Neutrophil (primary cell): ENCODE measurements around the gene FAF1.

Experiments
- H3K27ac ChIP-seq: fragments of 200-600 bp; sonication (generic); 2 replicates; pipeline ENCODE4 v1.5.1; 2016; ENCODE audit warnings: mild to moderate bottlenecking, moderate library complexity
- H3K27me3 ChIP-seq: fragments of 200-600 bp; sonication (generic); 2 replicates; pipeline ENCODE4 v1.6.0; 2016; ENCODE audit warnings: mild to moderate bottlenecking
- H3K36me3 ChIP-seq: fragments of 200-600 bp; sonication (generic); 2 replicates; pipeline ENCODE4 v1.5.1; 2017
- H3K4me1 ChIP-seq, 2 experiments: fragments of 200-600 bp in 1 of 2; sonication (generic) in 1 of 2; 1 replicate in 1 of 2; 2 replicates in 1 of 2; pipeline versions ENCODE4 v1.5.1 to v1.6.1; 2013 to 2016; ENCODE audit warnings: low read depth in 1 of 2, low read length in 1 of 2, mild to moderate bottlenecking in 1 of 2, moderate library complexity in 1 of 2; ENCODE audit not compliant: control insufficient read depth in 1 of 2, insufficient read depth in 1 of 2
- H3K4me3 ChIP-seq, 2 experiments: fragments of 200-600 bp in 1 of 2; sonication (generic) in 1 of 2; 1 replicate in 1 of 2; 2 replicates in 1 of 2; pipeline ENCODE4 v1.5.1; 2013 to 2016; ENCODE audit warnings: low read depth in 1 of 2, low read length in 1 of 2, mild to moderate bottlenecking in 1 of 2, moderate library complexity in 1 of 2
- H3K9me3 ChIP-seq: fragments of 200-600 bp; sonication (generic); 2 replicates; pipeline ENCODE4 v1.5.1; 2016
- TF ChIP-seq, protein P1 (sequence below): fragments of 200-600 bp; sonication (generic); IDR thresholded peaks from 2 replicates; pipeline ENCODE4 v1.5.1; 2016; ENCODE audit warnings: antibody characterized with exemption

FAF1 gene

GRCh38 chr1:50646526-50646925 is 313.5 kb downstream of the FAF1 start:
- H3K9me3 ChIP-seq = no peaks in the 10 kb centered on the region
- TF ChIP-seq, protein P1, sequence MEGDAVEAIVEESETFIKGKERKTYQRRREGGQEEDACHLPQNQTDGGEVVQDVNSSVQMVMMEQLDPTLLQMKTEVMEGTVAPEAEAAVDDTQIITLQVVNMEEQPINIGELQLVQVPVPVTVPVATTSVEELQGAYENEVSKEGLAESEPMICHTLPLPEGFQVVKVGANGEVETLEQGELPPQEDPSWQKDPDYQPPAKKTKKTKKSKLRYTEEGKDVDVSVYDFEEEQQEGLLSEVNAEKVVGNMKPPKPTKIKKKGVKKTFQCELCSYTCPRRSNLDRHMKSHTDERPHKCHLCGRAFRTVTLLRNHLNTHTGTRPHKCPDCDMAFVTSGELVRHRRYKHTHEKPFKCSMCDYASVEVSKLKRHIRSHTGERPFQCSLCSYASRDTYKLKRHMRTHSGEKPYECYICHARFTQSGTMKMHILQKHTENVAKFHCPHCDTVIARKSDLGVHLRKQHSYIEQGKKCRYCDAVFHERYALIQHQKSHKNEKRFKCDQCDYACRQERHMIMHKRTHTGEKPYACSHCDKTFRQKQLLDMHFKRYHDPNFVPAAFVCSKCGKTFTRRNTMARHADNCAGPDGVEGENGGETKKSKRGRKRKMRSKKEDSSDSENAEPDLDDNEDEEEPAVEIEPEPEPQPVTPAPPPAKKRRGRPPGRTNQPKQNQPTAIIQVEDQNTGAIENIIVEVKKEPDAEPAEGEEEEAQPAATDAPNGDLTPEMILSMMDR = no peak
- H3K36me3 ChIP-seq = peaks cover 5% of the 10 kb centered on the region
- H3K27ac ChIP-seq = no peak overlapping the region
- H3K27me3 ChIP-seq = no peaks in the 10 kb centered on the region
- H3K4me3 ChIP-seq = no peak overlapping the region
- H3K4me1 ChIP-seq = no peaks in the 10 kb centered on the region

GRCh38 chr1:50645139-50645538 is 314.9 kb downstream of the FAF1 start:
- Histone ChIP-seq H3K4me1 (no peaks in the 10 kb centered on the region), H3K9me3 (no peaks in the 10 kb centered on the region), H3K27ac (no peak overlapping the region), H3K4me3 (no peak overlapping the region), H3K27me3 (no peaks in the 10 kb centered on the region), H3K36me3 (peaks cover 5% of the 10 kb centered on the region)
- TF ChIP-seq, protein P1 = no peak

DNA sequence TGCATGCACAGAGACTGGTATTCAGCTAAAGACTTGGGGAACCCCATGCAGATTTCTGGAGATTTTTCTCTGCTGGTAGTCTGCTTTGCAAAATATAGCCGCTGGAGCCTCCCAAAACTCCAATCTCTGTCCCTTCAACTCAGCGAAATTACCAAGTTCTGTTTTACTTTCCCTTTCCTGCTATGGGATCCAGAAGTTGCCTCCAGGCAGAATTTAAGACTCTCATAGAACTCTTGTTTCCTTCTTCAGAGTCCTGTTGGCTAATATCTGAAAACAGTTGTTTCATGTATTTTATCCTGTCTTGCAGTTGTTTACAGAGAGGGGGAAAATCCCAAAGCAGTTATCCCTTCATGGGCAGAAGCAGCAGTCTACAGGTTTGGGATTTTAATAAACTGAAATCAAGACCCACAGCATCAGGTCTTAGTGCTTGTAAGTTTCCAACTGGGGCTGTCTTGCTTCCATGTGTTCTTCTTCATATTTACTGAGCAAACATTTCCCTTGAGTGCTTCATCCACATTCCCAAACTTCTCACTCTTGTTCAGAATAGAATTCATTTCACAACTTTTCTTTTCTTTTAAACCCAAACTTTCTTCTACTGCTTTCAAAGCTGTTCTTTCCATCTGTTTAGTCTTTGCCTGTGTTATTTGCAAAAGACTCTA is 315.5 kb downstream of the FAF1 start:
- no peaks in the 10 kb centered on the region for H3K9me3 ChIP-seq
- H3K4me1 ChIP-seq = no peaks in the 10 kb centered on the region
- no peak overlapping the region for H3K27ac ChIP-seq
- no peak overlapping the region for H3K4me3 ChIP-seq
- TF ChIP-seq, protein P1 = no peak
- H3K36me3 ChIP-seq = peaks cover 5% of the 10 kb centered on the region
- no peaks in the 10 kb centered on the region for H3K27me3 ChIP-seq

- H3K9me3 ChIP-seq = no peaks in the 10 kb centered on the region
- H3K4me1 ChIP-seq = peaks cover 3 to 6% of the 10 kb centered on the region in 2 experiments
- no peak overlapping the region for H3K27ac ChIP-seq
- H3K27me3 ChIP-seq = no peaks in the 10 kb centered on the region
- TF ChIP-seq, protein P1 = no peak
- H3K4me3 ChIP-seq = no peak overlapping the region
- no peaks in the 10 kb centered on the region for H3K36me3 ChIP-seq
These were observed 322.6 kb downstream of the FAF1 start for GRCh38 chr1:50637460-50637859.

DNA sequence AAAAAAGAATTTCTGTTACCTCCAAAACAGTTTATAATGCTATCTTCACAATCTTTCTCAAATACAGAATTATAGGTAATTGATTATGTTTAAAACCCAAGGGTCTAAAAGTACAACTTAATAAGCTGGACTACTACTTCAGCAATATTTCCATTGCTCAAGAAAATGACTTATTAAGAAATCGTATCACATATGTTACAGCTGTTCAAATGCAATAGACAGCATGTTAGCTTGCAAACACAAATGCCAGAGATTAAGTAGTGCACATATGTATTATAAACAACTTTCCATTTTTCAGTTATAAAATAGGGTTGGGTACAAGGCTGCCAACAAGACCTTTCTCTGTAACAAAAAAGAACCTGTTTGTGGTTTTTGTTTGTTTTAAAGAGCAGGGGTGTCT is 325.8 kb downstream of the FAF1 start:
- no peak overlapping the region for H3K4me3 ChIP-seq
- no peaks in the 10 kb centered on the region for H3K27me3 ChIP-seq
- peaks cover 3 to 6% of the 10 kb centered on the region in 2 experiments for H3K4me1 ChIP-seq
- H3K9me3 ChIP-seq = no peaks in the 10 kb centered on the region
- H3K27ac ChIP-seq = no peak overlapping the region
- no peaks in the 10 kb centered on the region for H3K36me3 ChIP-seq
- TF ChIP-seq, protein P1 = no peak
